PFSK-1 (cell line): Measurements from ENCODE around the gene DNAJC25.

ENCODE experiments used
- FOXP2 ChIP-seq: optimal IDR thresholded peaks from 2 replicates; pipeline ENCODE3; 2011; ENCODE audit warnings: borderline replicate concordance, control low read depth, inconsistent platforms; ENCODE audit not compliant: insufficient read depth; ENCODE audit errors: extremely low read length, extremely low read depth
- REST ChIP-seq, 2 experiments: IDR thresholded peaks; 2 replicates each; pipeline versions ENCODE4 v1.6.1 to v1.8.0; 2011 to 2012; ENCODE audit warnings: low read depth in 2 of 2, low read length in 2 of 2, control low read depth in 1 of 2, inconsistent platforms in 1 of 2, mild to moderate bottlenecking in 1 of 2, moderate library complexity in 1 of 2; ENCODE audit not compliant: insufficient read depth in 1 of 2
- SIN3A ChIP-seq: IDR thresholded peaks from 2 replicates; pipeline ENCODE4 v1.6.1; 2012; ENCODE audit warnings: mild to moderate bottlenecking, low read length, moderate library complexity, borderline replicate concordance; ENCODE audit not compliant: insufficient read depth
- TAF1 ChIP-seq: IDR thresholded peaks from 2 replicates; pipeline ENCODE4 v1.6.1; 2012; ENCODE audit warnings: low read length, control low read depth, borderline replicate concordance; ENCODE audit not compliant: insufficient read depth

- TF ChIP-seq REST (IDR thresholded peaks at IDR 0.05; ENCODE audit: insufficient read depth in 1 of 2, low read depth in 2 of 2, low read length in 2 of 2), result no peak
- TF ChIP-seq TAF1, result no peak
- TF ChIP-seq SIN3A, result no peak
- TF ChIP-seq FOXP2, result no peak
Measured at GRCh38 chr9:111649016-111649415, 17.9 kb downstream of the DNAJC25 start.
